ENCODE results near the gene CTTNBP2. TPM values are rescaled to one million over a fixed set of nuclear protein-coding genes. Genes with fewer than 3 reads are reported as not detected.

The CTTNBP2 gene
- total and polyA plus RNA-seq, 2 donors (not counting 1 experiment from before 2014, with no cell fraction given): 0.04 to 0.27 TPM

DNA sequence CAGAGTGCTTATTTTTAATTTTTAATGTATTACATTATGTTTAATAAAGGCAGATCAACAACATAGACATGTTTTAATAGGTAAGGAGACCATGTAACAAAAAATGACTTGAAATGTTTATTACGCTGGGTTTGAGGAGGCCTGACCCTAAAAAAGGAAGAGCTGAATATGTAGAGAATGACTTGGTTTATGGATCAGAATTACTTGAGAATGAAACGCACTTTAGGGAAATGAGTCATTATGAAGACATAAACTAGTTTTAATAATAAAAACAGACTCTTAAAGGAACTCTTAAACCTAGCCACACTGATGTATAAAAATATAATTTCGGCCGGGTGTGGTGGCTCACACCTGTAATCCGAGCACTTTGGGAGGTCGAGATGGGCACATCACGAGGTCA, 56.5 kb downstream of the CTTNBP2 start:
- no peak overlapping the region for H3K4me3 ChIP-seq (ENCODE audit: control extremely low read depth in 1 of 5, extremely low read depth in 1 of 5, insufficient read depth in 1 of 5, low read depth in 2 of 5, low read length in 4 of 5)
- no peaks in the 10 kb centered on the region for H3K79me2 ChIP-seq (ENCODE audit: control insufficient read depth, insufficient read depth, low read length)
- Mint-ChIP-seq H3K27me3 (peaks cover 3% of the 10 kb centered on the region), H3K4me3 (no peak overlapping the region), H3K4me1 (no peaks in the 10 kb centered on the region), H3K27ac (no peak overlapping the region), H3K9me3 (ENCODE audit: insufficient read depth) (no peaks in the 10 kb centered on the region)
- H2AFZ ChIP-seq (ENCODE audit: insufficient read depth, low read depth, low read length, poor library complexity, severe bottlenecking): no peak overlapping the region
- DNase-seq (no peak), ATAC-seq (ENCODE audit: low read depth) (no peak)
- H3K36me3 ChIP-seq (replicated peaks in 1 of 2; ENCODE audit: control extremely low read depth in 1 of 2, control insufficient read depth in 1 of 2, extremely low read depth in 1 of 2, insufficient read depth in 2 of 2, low read length in 1 of 2): no peaks in the 10 kb centered on the region
- no peak overlapping the region for H3K27ac ChIP-seq (ENCODE audit: low read length in 2 of 2)
- no peaks in the 10 kb centered on the region for H3K4me1 ChIP-seq (ENCODE audit: control insufficient read depth in 2 of 2, insufficient read depth in 2 of 2, low read length in 2 of 2)
- TF ChIP-seq, protein P1, sequence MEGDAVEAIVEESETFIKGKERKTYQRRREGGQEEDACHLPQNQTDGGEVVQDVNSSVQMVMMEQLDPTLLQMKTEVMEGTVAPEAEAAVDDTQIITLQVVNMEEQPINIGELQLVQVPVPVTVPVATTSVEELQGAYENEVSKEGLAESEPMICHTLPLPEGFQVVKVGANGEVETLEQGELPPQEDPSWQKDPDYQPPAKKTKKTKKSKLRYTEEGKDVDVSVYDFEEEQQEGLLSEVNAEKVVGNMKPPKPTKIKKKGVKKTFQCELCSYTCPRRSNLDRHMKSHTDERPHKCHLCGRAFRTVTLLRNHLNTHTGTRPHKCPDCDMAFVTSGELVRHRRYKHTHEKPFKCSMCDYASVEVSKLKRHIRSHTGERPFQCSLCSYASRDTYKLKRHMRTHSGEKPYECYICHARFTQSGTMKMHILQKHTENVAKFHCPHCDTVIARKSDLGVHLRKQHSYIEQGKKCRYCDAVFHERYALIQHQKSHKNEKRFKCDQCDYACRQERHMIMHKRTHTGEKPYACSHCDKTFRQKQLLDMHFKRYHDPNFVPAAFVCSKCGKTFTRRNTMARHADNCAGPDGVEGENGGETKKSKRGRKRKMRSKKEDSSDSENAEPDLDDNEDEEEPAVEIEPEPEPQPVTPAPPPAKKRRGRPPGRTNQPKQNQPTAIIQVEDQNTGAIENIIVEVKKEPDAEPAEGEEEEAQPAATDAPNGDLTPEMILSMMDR (IDR thresholded peaks at IDR 0.05): no peak
- TF ChIP-seq EZH2 (IDR thresholded peaks at IDR 0.05; ENCODE audit: borderline replicate concordance, insufficient read depth, low read depth, low read length, poor library complexity, severe bottlenecking): no peak
- intact Hi-C loops (cut with micrococcal nuclease): no loop called here
- H3K9me3 ChIP-seq (ENCODE audit: control extremely low read depth in 1 of 3, control insufficient read depth in 2 of 3, insufficient read depth in 1 of 3, low read length in 2 of 3): no peaks in the 10 kb centered on the region
- no peaks in the 10 kb centered on the region for H4K20me1 ChIP-seq (ENCODE audit: control insufficient read depth, insufficient read depth, low read length, poor library complexity, severe bottlenecking)
- H3K4me2 ChIP-seq (replicated peaks; ENCODE audit: low read depth, low read length, poor library complexity, severe bottlenecking): no peak overlapping the region
- ChIA-PET CTCF (no interaction called here), POLR2A (no interaction called here)
- no peak overlapping the region for H3K9ac ChIP-seq (ENCODE audit: low read length)
- WGBS (ENCODE audit: insufficient coverage): no CpG with 5 or more reads among the region's 7 CpGs
- no peaks in the 10 kb centered on the region for H3K27me3 ChIP-seq (replicated peaks in 1 of 4; ENCODE audit: control extremely low read depth in 1 of 4, control insufficient read depth in 3 of 4, insufficient read depth in 4 of 4, low read length in 3 of 4)

DNA sequence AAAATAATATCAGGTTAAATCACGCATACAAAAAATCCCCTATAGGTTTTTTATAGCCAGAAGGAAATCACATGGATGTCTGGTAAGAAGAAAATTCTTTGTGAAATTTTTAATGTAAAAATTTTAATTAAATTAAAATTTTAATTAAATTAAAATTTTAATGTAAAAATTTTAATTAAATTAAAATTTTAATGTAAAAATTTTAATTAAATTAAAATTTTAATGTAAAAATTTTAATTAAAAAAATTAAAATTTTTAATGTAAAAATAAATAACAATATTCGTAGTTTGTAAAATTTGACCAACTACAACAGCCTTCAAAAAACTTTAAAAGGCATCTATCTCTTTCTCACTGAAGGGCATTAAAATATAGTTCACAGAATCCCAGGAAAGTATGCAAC, 61.5 kb downstream of the CTTNBP2 start:
- intact Hi-C loops (cut with micrococcal nuclease): no loop called here
- no peak overlapping the region for H3K4me2 ChIP-seq (replicated peaks; ENCODE audit: low read depth, low read length, poor library complexity, severe bottlenecking)
- H3K9me3 ChIP-seq (ENCODE audit: control extremely low read depth in 1 of 3, control insufficient read depth in 2 of 3, insufficient read depth in 1 of 3, low read length in 2 of 3): no peaks in the 10 kb centered on the region
- H3K9ac ChIP-seq (ENCODE audit: low read length): no peak overlapping the region
- H3K36me3 ChIP-seq (replicated peaks in 1 of 2; ENCODE audit: control extremely low read depth in 1 of 2, control insufficient read depth in 1 of 2, extremely low read depth in 1 of 2, insufficient read depth in 2 of 2, low read length in 1 of 2): no peaks in the 10 kb centered on the region
- Mint-ChIP-seq H3K4me3 (no peak overlapping the region), H3K27me3 (no peaks in the 10 kb centered on the region), H3K9me3 (ENCODE audit: insufficient read depth) (no peaks in the 10 kb centered on the region), H3K4me1 (no peaks in the 10 kb centered on the region), H3K27ac (no peak overlapping the region)
- H2AFZ ChIP-seq (ENCODE audit: insufficient read depth, low read depth, low read length, poor library complexity, severe bottlenecking): no peak overlapping the region
- TF ChIP-seq, protein P1 (IDR thresholded peaks at IDR 0.05): no peak
- no peak for TF ChIP-seq EZH2 (IDR thresholded peaks at IDR 0.05; ENCODE audit: borderline replicate concordance, insufficient read depth, low read depth, low read length, poor library complexity, severe bottlenecking)
- no CpG with 5 or more reads among the region's 2 CpGs for WGBS (ENCODE audit: insufficient coverage)
- H3K27ac ChIP-seq (ENCODE audit: low read length in 2 of 2): no peak overlapping the region
- POLR2A ChIA-PET: no interaction called here
- no peaks in the 10 kb centered on the region for H3K79me2 ChIP-seq (ENCODE audit: control insufficient read depth, insufficient read depth, low read length)
- CTCF ChIA-PET: no interaction called here
- H4K20me1 ChIP-seq (ENCODE audit: control insufficient read depth, insufficient read depth, low read length, poor library complexity, severe bottlenecking): no peaks in the 10 kb centered on the region
- ATAC-seq (ENCODE audit: low read depth) (no peak), DNase-seq (no peak)
- H3K27me3 ChIP-seq (replicated peaks in 1 of 4; ENCODE audit: control extremely low read depth in 1 of 4, control insufficient read depth in 3 of 4, insufficient read depth in 4 of 4, low read length in 3 of 4): no peaks in the 10 kb centered on the region
- H3K4me1 ChIP-seq (ENCODE audit: control insufficient read depth in 2 of 2, insufficient read depth in 2 of 2, low read length in 2 of 2): no peaks in the 10 kb centered on the region
- H3K4me3 ChIP-seq (ENCODE audit: control extremely low read depth in 1 of 5, extremely low read depth in 1 of 5, insufficient read depth in 1 of 5, low read depth in 2 of 5, low read length in 4 of 5): no peak overlapping the region
